GM12878 (cell line): ENCODE measurements around the gene THADA. TPM values are rescaled to one million over a fixed set of nuclear protein-coding genes. Genes with fewer than 3 reads are reported as not detected.

ENCODE experiments used
- ATAC-seq: fragments of 200-7000 bp; cut with Tn5 transposase; 3 replicates; pipeline ENCODE4 v1.9.1; 2020; ENCODE audit warnings: mild to moderate bottlenecking, moderate library complexity
- BruUV-seq: library from RNA; stranded (reverse); fragments of 400-500 nt; replicated peaks from 2 replicates; lab custom pipeline; 2021; lab: Mats Ljungman, UMichigan
- CTCF ChIA-PET: fragments of 300-600 bp; sonication (Branson Sonifier 250); formaldehyde crosslinking; extraction: SDS; loops from one replicate; lab custom pipeline; 2021; ENCODE audit warnings: inconsistent platforms; lab: Yijun Ruan, JAX
- POLR2A ChIA-PET: fragments of 350-600 bp; formaldehyde crosslinking; extraction: SDS; loops from one replicate; lab custom pipeline; 2021; ENCODE audit warnings: inconsistent platforms; lab: Charles Lee
- RAD21 ChIA-PET: fragments of 300-600 bp; sonication (Branson Sonifier 250); formaldehyde crosslinking; loops from one replicate; lab custom pipeline; 2023; ENCODE audit warnings: antibody characterized with exemption; ENCODE audit not compliant: unreplicated experiment; lab: Charles Lee
- SMC1A ChIA-PET: fragments of 300-600 bp; sonication (Branson Sonifier 250); formaldehyde crosslinking; loops from one replicate; lab custom pipeline; 2023; ENCODE audit not compliant: unreplicated experiment, uncharacterized antibody; lab: Charles Lee
- DNase-seq: peaks from one replicate; pipeline ENCODE4 v3.0.0-alpha.2; 2011; ENCODE audit warnings: low read depth, low spot score
- FAIRE-seq: peaks from 3 replicates; lab custom pipeline; 2011; peaks lifted over from hg19 to GRCh38; lab: Jason Lieb, UNC
- H2AFZ ChIP-seq: 2 replicates; pipeline ENCODE4 v1.6.0; 2011; ENCODE audit warnings: low read depth, low read length, control low read depth; ENCODE audit not compliant: control insufficient read depth
- H3K27ac ChIP-seq: 2 replicates; pipeline ENCODE4 v1.5.1; 2011; ENCODE audit warnings: control low read depth; ENCODE audit not compliant: control insufficient read depth, insufficient read depth
- H3K27me3 ChIP-seq, 2 experiments: replicated peaks in 1 of 2; 2 replicates each; pipeline versions ENCODE4 v1.6.0 to v1.6.1; 2011; ENCODE audit warnings: low read length in 1 of 2; ENCODE audit not compliant: control insufficient read depth in 2 of 2, insufficient read depth in 2 of 2
- H3K36me3 ChIP-seq, 2 experiments: 2 replicates each; pipeline ENCODE4 v1.5.1; 2011; ENCODE audit warnings: low read length in 1 of 2; ENCODE audit not compliant: control insufficient read depth in 2 of 2, insufficient read depth in 2 of 2
- H3K4me1 ChIP-seq: 2 replicates; pipeline ENCODE4 v1.6.1; 2011; ENCODE audit warnings: mild to moderate bottlenecking, low read length, moderate library complexity, mixed read lengths; ENCODE audit not compliant: control insufficient read depth, insufficient read depth
- H3K4me2 ChIP-seq: 2 replicates; pipeline ENCODE4 v1.6.0; 2011; ENCODE audit warnings: control low read depth; ENCODE audit not compliant: control insufficient read depth, insufficient read depth
- H3K4me3 ChIP-seq: fragments of 200-600 bp; sonication (generic); 2 replicates; pipeline ENCODE4 v1.5.1; 2016
- H3K79me2 ChIP-seq: 2 replicates; pipeline ENCODE4 v1.6.0; 2011; ENCODE audit warnings: low read length; ENCODE audit not compliant: control insufficient read depth, insufficient read depth
- H3K9ac ChIP-seq: 2 replicates; pipeline ENCODE4 v1.8.0; 2011; ENCODE audit warnings: low read length, control low read depth, mixed read lengths; ENCODE audit not compliant: control insufficient read depth, insufficient read depth
- H3K9me3 ChIP-seq: replicated peaks from 3 replicates; pipeline ENCODE4 v1.5.1; 2011; ENCODE audit warnings: mild to moderate bottlenecking, low read length; ENCODE audit not compliant: control insufficient read depth, insufficient read depth
- H4K20me1 ChIP-seq: 2 replicates; pipeline ENCODE4 v1.6.0; 2011; ENCODE audit not compliant: control insufficient read depth, insufficient read depth
- BCL11A ChIP-seq: IDR thresholded peaks from 2 replicates; pipeline ENCODE4 v1.6.1; 2011; ENCODE audit warnings: low read depth, low read length
- CBFB ChIP-seq: IDR thresholded peaks from 2 replicates; pipeline ENCODE4 v1.6.1; 2016; ENCODE audit warnings: antibody characterized with exemption, low read depth
- CHD1 ChIP-seq: IDR thresholded peaks from 2 replicates; pipeline ENCODE4 v1.6.1; 2012; ENCODE audit warnings: low read depth, low read length, improper control_type of control experiment
- CHD4 ChIP-seq: fragments of 200-600 bp; sonication (generic); IDR thresholded peaks from 2 replicates; pipeline ENCODE4 v1.6.1; 2016; ENCODE audit warnings: mild to moderate bottlenecking
- DPF2 ChIP-seq: fragments of 450-650 bp; IDR thresholded peaks from 2 replicates; pipeline ENCODE4 v1.6.1; 2017; ENCODE audit warnings: mild to moderate bottlenecking
- HDGF ChIP-seq: fragments of 450-650 bp; IDR thresholded peaks from 2 replicates; pipeline ENCODE4 v1.6.1; 2016; ENCODE audit warnings: antibody characterized with exemption
- MTA2 ChIP-seq: fragments of 450-650 bp; IDR thresholded peaks from 2 replicates; pipeline ENCODE4 v1.6.1; 2016; ENCODE audit warnings: low read depth, mild to moderate bottlenecking, moderate library complexity
- MYC ChIP-seq: IDR thresholded peaks from 2 replicates; pipeline ENCODE4 v1.6.1; 2011; ENCODE audit warnings: mild to moderate bottlenecking, low read length, moderate library complexity, inconsistent platforms; ENCODE audit not compliant: insufficient read depth, insufficient replicate concordance, insufficient read length, severe bottlenecking
- NBN ChIP-seq: fragments of 450-650 bp; IDR thresholded peaks from 2 replicates; pipeline ENCODE4 v1.6.1; 2016
- POLR2A ChIP-seq: IDR thresholded peaks from 2 replicates; pipeline ENCODE4 v1.6.1; 2011; ENCODE audit warnings: low read depth, mild to moderate bottlenecking, low read length
- POLR2AphosphoS5 ChIP-seq: IDR thresholded peaks from 2 replicates; pipeline ENCODE4 v1.6.1; 2011; ENCODE audit warnings: mild to moderate bottlenecking, low read length, inconsistent platforms
- RAD51 ChIP-seq: fragments of 450-650 bp; IDR thresholded peaks from 2 replicates; pipeline ENCODE4 v1.6.1; 2016; ENCODE audit warnings: moderate library complexity, mild to moderate bottlenecking, inconsistent platforms
- RB1 ChIP-seq: fragments of 450-650 bp; formaldehyde crosslinking; IDR thresholded peaks from 2 replicates; pipeline ENCODE4 v1.6.1; 2017; ENCODE audit warnings: mild to moderate bottlenecking, borderline replicate concordance
- RBBP5 ChIP-seq: fragments of 200-600 bp; sonication (generic); conservative IDR thresholded peaks from 2 replicates; pipeline ENCODE4 v1.6.1; 2016
- SIN3A ChIP-seq: IDR thresholded peaks from 2 replicates; pipeline ENCODE4 v1.6.1; 2012; ENCODE audit warnings: low read depth, low read length, improper control_type of control experiment
- SMAD1 ChIP-seq: fragments of 450-650 bp; IDR thresholded peaks from 2 replicates; pipeline ENCODE4 v1.6.1; 2018; ENCODE audit warnings: mild to moderate bottlenecking, low read depth; ENCODE audit not compliant: partially characterized antibody
- WRNIP1 ChIP-seq: IDR thresholded peaks from 2 replicates; pipeline ENCODE4 v1.6.1; 2011; ENCODE audit warnings: low read depth, low read length, improper control_type of control experiment, borderline replicate concordance
- ZNF622 ChIP-seq: fragments of 450-650 bp; IDR thresholded peaks from 2 replicates; pipeline ENCODE4 v1.6.1; 2017; ENCODE audit warnings: mild to moderate bottlenecking, inconsistent platforms
- WGBS: methylation state at CpG from one replicate; pipeline ENCODE4 v1.1.6; 2016; ENCODE audit warnings: low lambda C conversion rate; ENCODE audit not compliant: insufficient replicate concordance, insufficient coverage; ENCODE audit errors: missing lambda C conversion rate; 5-methylcytosine and 5-hydroxymethylcytosine counted together
- in situ Hi-C: fragments of 300-500 bp; cut with MboI; formaldehyde crosslinking; loops from 9 replicates; pipeline ENCODE4 v1.14.3; 2018; ENCODE audit warnings: mixed read lengths
- intact Hi-C: fragments of 100-400 bp; cut with micrococcal nuclease; formaldehyde crosslinking; loops from one replicate; pipeline ENCODE4 v1.14.2; 2022; ENCODE audit not compliant: unreplicated experiment
- polyA plus RNA-seq, 11 experiments: library from polyadenylated mRNA; depleted of rRNA in 4 of 11; unstranded in 6 of 11; stranded (reverse) in 5 of 11; fragments of >200 nt; fragmentation: Nextera tagmentation in 4 of 11; fragmentation: Illumina TruSeq in 1 of 11; extraction: Ambion mirVana in 4 of 11; extraction: Trizol in 1 of 11; gene quantifications; 1 replicate in 1 of 11; 2 replicates in 10 of 11; pipeline versions ENCODE4 v1.2.1 to v1.2.3, GENCODE V29; 2011 to 2016; ENCODE audit warnings: inconsistent platforms in 2 of 11, missing spikeins in 2 of 11, low read depth in 1 of 11
- total RNA-seq, 4 experiments: library from RNA; depleted of rRNA in 3 of 4; stranded (reverse); fragments of >200 nt in 3 of 4; fragmentation: Illumina TruSeq in 1 of 4; extraction: Trizol in 1 of 4; gene quantifications; 2 replicates each; pipeline versions ENCODE4 v1.2.1 to v1.2.3, GENCODE V29; 2013 to 2021
- TF ChIP-seq, protein P1 (sequence below): fragments of 450-650 bp; IDR thresholded peaks from 2 replicates; pipeline ENCODE4 v1.6.1; 2016; ENCODE audit warnings: mild to moderate bottlenecking
- TF ChIP-seq, protein P2 (sequence below): IDR thresholded peaks from 2 replicates; pipeline ENCODE4 v1.6.1; 2012; ENCODE audit warnings: mild to moderate bottlenecking, low read depth, low read length
- TF ChIP-seq, protein P3 (sequence below), 3 experiments: IDR thresholded peaks in 2 of 3; conservative IDR thresholded peaks in 1 of 3; 2 replicates each; pipeline ENCODE4 v1.5.1; 2011; ENCODE audit warnings: low read depth in 3 of 3, low read length in 3 of 3, mild to moderate bottlenecking in 3 of 3, control low read depth in 2 of 3, moderate library complexity in 2 of 3, inconsistent platforms in 1 of 3, mixed read lengths in 1 of 3; ENCODE audit not compliant: control insufficient read depth in 2 of 3, insufficient read depth in 1 of 3; ENCODE audit errors: extremely low read depth in 1 of 3

The THADA gene
- total and polyA plus RNA-seq, 10 of the 15 experiments (the other 5 are each of a cell fraction or from before 2014, with no cell fraction given): 14.6 to 33.2 (median 23.2) TPM

DNA sequence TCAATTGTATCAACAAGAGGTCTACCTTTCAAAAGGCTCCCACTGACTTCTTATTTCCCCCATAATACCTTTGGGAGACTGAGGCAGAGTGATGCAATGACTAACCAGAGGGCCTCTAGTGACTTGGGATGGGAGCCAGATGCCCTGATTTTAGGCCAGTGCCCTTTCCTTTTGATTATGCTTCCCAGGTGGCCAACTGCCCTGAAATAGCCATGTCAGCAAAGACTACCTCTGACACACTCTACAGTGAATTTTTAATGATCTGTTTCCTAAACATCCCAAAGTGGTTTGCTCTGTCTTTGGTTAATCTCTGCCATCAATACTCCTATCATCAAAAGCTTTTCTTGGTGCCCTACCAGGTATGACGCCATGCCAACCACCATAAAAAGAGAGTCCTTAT is 303.5 kb downstream of the THADA start (continued):
- no peak for TF ChIP-seq SIN3A
- no peak for TF ChIP-seq CHD1
- no peak for TF ChIP-seq WRNIP1
- no peak for TF ChIP-seq BCL11A
- TF ChIP-seq RBBP5: no peak
- no peak for TF ChIP-seq RAD51
- TF ChIP-seq, protein P1, sequence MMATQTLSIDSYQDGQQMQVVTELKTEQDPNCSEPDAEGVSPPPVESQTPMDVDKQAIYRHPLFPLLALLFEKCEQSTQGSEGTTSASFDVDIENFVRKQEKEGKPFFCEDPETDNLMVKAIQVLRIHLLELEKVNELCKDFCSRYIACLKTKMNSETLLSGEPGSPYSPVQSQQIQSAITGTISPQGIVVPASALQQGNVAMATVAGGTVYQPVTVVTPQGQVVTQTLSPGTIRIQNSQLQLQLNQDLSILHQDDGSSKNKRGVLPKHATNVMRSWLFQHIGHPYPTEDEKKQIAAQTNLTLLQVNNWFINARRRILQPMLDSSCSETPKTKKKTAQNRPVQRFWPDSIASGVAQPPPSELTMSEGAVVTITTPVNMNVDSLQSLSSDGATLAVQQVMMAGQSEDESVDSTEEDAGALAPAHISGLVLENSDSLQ: no peak
- TF ChIP-seq, all 136 proteins: peak for 0

DNA sequence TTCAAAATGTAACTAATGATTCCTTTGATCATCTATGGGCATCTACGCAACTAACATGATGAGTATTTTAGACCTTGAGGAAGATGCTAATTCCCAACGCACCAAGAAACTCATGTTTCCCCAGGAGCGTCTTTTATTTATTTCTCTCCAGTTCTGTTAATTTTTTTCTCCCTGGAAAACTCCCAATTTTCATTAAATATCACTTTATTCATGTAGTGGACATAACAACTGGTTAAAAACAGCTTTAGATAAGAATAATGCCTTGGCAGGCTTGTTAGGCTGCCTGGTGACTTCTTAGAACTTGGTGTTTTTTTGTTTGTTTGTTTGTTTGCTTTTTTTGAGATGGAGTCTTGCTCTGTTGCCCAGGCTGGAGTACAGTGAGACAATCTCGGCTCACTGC is 306.5 kb downstream of the THADA start:
- Histone ChIP-seq H3K27ac (no peak overlapping the region), H3K9ac (no peak overlapping the region), H3K36me3 (peaks cover 13 to 23% of the 10 kb centered on the region in 2 experiments), H3K79me2 (no peaks in the 10 kb centered on the region), H3K9me3 (peaks cover 21% of the 10 kb centered on the region), H2AFZ (no peak overlapping the region), H3K4me1 (peaks cover 13% of the 10 kb centered on the region), H4K20me1 (no peaks in the 10 kb centered on the region), H3K4me3 (no peak overlapping the region), H3K27me3 (no peaks in the 10 kb centered on the region), H3K4me2 (no peak overlapping the region)
- no peak for FAIRE-seq
- POLR2A ChIA-PET: interaction anchor here (0.7 kb wide), 1 partner anchor 82 kb away, joined by 3 read pairs; no protein-coding TSS in a partner anchor
- RAD21 ChIA-PET: no interaction called here
- intact Hi-C loops: no loop called here
- BruUV-seq: no TSS peak
- CTCF ChIA-PET: interaction anchor here (0.6 to 1.2 kb wide), 2 partner anchors 60 to 607 kb away, joined by 3 to 4 read pairs; no protein-coding TSS in a partner anchor
- SMC1A ChIA-PET: interaction anchor here (0.6 to 1.7 kb wide), 3 partner anchors 29 to 1419 kb away, joined by 3 read pairs; no protein-coding TSS in a partner anchor
- ATAC-seq: no peak
- in situ Hi-C loops: no loop called here
- no peak for DNase-seq
- 97% methylated on average over 4 of the region's 4 CpGs for WGBS
- TF ChIP-seq MTA2 (no peak), POLR2AphosphoS5 (no peak), RB1 (no peak), NBN (no peak), POLR2A (no peak), ZNF622 (no peak), DPF2 (no peak), CHD4 (no peak), CBFB (no peak), HDGF (no peak), SMAD1 (no peak), MYC (no peak)
- TF ChIP-seq, protein P2, sequence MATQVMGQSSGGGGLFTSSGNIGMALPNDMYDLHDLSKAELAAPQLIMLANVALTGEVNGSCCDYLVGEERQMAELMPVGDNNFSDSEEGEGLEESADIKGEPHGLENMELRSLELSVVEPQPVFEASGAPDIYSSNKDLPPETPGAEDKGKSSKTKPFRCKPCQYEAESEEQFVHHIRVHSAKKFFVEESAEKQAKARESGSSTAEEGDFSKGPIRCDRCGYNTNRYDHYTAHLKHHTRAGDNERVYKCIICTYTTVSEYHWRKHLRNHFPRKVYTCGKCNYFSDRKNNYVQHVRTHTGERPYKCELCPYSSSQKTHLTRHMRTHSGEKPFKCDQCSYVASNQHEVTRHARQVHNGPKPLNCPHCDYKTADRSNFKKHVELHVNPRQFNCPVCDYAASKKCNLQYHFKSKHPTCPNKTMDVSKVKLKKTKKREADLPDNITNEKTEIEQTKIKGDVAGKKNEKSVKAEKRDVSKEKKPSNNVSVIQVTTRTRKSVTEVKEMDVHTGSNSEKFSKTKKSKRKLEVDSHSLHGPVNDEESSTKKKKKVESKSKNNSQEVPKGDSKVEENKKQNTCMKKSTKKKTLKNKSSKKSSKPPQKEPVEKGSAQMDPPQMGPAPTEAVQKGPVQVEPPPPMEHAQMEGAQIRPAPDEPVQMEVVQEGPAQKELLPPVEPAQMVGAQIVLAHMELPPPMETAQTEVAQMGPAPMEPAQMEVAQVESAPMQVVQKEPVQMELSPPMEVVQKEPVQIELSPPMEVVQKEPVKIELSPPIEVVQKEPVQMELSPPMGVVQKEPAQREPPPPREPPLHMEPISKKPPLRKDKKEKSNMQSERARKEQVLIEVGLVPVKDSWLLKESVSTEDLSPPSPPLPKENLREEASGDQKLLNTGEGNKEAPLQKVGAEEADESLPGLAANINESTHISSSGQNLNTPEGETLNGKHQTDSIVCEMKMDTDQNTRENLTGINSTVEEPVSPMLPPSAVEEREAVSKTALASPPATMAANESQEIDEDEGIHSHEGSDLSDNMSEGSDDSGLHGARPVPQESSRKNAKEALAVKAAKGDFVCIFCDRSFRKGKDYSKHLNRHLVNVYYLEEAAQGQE: no peak
- TF ChIP-seq, protein P3, sequence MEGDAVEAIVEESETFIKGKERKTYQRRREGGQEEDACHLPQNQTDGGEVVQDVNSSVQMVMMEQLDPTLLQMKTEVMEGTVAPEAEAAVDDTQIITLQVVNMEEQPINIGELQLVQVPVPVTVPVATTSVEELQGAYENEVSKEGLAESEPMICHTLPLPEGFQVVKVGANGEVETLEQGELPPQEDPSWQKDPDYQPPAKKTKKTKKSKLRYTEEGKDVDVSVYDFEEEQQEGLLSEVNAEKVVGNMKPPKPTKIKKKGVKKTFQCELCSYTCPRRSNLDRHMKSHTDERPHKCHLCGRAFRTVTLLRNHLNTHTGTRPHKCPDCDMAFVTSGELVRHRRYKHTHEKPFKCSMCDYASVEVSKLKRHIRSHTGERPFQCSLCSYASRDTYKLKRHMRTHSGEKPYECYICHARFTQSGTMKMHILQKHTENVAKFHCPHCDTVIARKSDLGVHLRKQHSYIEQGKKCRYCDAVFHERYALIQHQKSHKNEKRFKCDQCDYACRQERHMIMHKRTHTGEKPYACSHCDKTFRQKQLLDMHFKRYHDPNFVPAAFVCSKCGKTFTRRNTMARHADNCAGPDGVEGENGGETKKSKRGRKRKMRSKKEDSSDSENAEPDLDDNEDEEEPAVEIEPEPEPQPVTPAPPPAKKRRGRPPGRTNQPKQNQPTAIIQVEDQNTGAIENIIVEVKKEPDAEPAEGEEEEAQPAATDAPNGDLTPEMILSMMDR (IDR thresholded peaks at IDR 0.05 in 2 of 3, conservative IDR thresholded peaks at IDR 0.05 in 1 of 3; ENCODE audit: control insufficient read depth in 2 of 3, extremely low read depth in 1 of 3, insufficient read depth in 1 of 3, low read depth in 3 of 3, low read length in 3 of 3): no peak
